OCI-LY7 (cell line): ENCODE measurements around the gene MAPRE2. TPM values are rescaled to one million over a fixed set of nuclear protein-coding genes. Genes with fewer than 3 reads are reported as not detected.

Experiments
- BruUV-seq: library from RNA; stranded (reverse); fragments of 400-500 nt; replicated peaks from 2 replicates; lab custom pipeline; 2021; lab: Mats Ljungman, UMichigan
- CTCF ChIA-PET: fragments of 300-600 bp; sonication (Branson Sonifier 250); formaldehyde crosslinking; loops from one replicate; lab custom pipeline; 2022; ENCODE audit warnings: antibody characterized with exemption; ENCODE audit not compliant: unreplicated experiment; lab: Charles Lee
- POLR2A ChIA-PET: fragments of 300-600 bp; sonication (Branson Sonifier 250); formaldehyde crosslinking; loops from one replicate; lab custom pipeline; 2022; ENCODE audit warnings: antibody characterized with exemption; lab: Charles Lee
- DNase-seq: peaks from one replicate; pipeline ENCODE4 v3.0.0-alpha.2; 2015; ENCODE audit warnings: low spot score
- H2AFZ ChIP-seq: fragments of 200-600 bp; sonication (generic), shearing (Covaris generic); 2 replicates; pipeline ENCODE4 v1.6.1; 2014; ENCODE audit warnings: mild to moderate bottlenecking, antibody characterized with exemption, low read length, moderate library complexity
- H3K27ac ChIP-seq: fragments of 200-600 bp; sonication (generic); 2 replicates; pipeline ENCODE4 v1.5.1; 2014; ENCODE audit warnings: mixed run types, low read depth, mild to moderate bottlenecking, moderate library complexity, low read length, inconsistent platforms; ENCODE audit not compliant: poor library complexity, severe bottlenecking
- H3K36me3 ChIP-seq: fragments of 200-600 bp; sonication (generic); 2 replicates; pipeline ENCODE4 v1.6.1; 2014; ENCODE audit warnings: mild to moderate bottlenecking, antibody characterized with exemption, low read length, moderate library complexity, mixed read lengths; ENCODE audit not compliant: insufficient read depth
- H3K4me1 ChIP-seq: fragments of 200-600 bp; sonication (generic); 2 replicates; pipeline ENCODE4 v1.5.1; 2014; ENCODE audit warnings: mild to moderate bottlenecking, low read length; ENCODE audit not compliant: insufficient read depth, poor library complexity, severe bottlenecking
- H3K4me2 ChIP-seq: fragments of 200-600 bp; sonication (generic); 2 replicates; pipeline ENCODE4 v1.6.1; 2014; ENCODE audit warnings: mild to moderate bottlenecking, low read length
- H3K4me3 ChIP-seq: fragments of 200-600 bp; sonication (generic); 2 replicates; pipeline ENCODE4 v1.5.1; 2014; ENCODE audit warnings: mild to moderate bottlenecking, low read depth, low read length; ENCODE audit not compliant: poor library complexity, severe bottlenecking
- H3K79me2 ChIP-seq: fragments of 200-600 bp; sonication (generic); 2 replicates; pipeline ENCODE4 v1.6.1; 2016; ENCODE audit warnings: low read depth, mild to moderate bottlenecking, low read length, moderate library complexity, mixed read lengths; ENCODE audit not compliant: insufficient read depth
- H3K9me2 ChIP-seq: fragments of 200-600 bp; sonication (generic); 2 replicates; pipeline ENCODE4 v1.6.1; 2016; ENCODE audit warnings: mild to moderate bottlenecking, low read length, mixed read lengths; ENCODE audit not compliant: insufficient read depth
- H3K9me3 ChIP-seq: fragments of 200-600 bp; sonication (generic); 2 replicates; pipeline ENCODE4 v1.6.1; 2014; ENCODE audit warnings: mild to moderate bottlenecking, mixed run types, low read length, mixed read lengths
- H4K20me1 ChIP-seq: fragments of 200-600 bp; sonication (generic); 2 replicates; pipeline ENCODE4 v1.6.1; 2014; ENCODE audit warnings: mild to moderate bottlenecking, antibody characterized with exemption, low read length, moderate library complexity, mixed read lengths; ENCODE audit not compliant: insufficient read depth
- EZH2phosphoT487 ChIP-seq: fragments of 200-600 bp; sonication (generic); IDR thresholded peaks from 2 replicates; pipeline ENCODE4 v1.6.1; 2018; ENCODE audit warnings: low read depth, borderline replicate concordance, mild to moderate bottlenecking, mixed run types, antibody characterized with exemption, low read length, moderate library complexity, mixed read lengths
- intact Hi-C: fragments of 100-400 bp; cut with micrococcal nuclease; formaldehyde crosslinking; loops from one replicate; pipeline ENCODE4 v1.10.0; 2022; ENCODE audit not compliant: unreplicated experiment
- total RNA-seq, 2 experiments: library from RNA; depleted of rRNA in 1 of 2; stranded (reverse); fragments of >200 nt in 1 of 2; shearing (Covaris generic) in 1 of 2; gene quantifications; 2 replicates each; pipeline ENCODE4 v1.2.3, GENCODE V29; 2014 to 2022
- TF ChIP-seq, protein P1 (sequence below): fragments of 200-600 bp; sonication (generic); conservative IDR thresholded peaks from 2 replicates; pipeline ENCODE4 v1.5.1; 2014; ENCODE audit warnings: mild to moderate bottlenecking, antibody characterized with exemption, low read length, moderate library complexity, mixed read lengths

Gene MAPRE2
- total RNA-seq, 2 experiments from 2014 or later, result 17.1 to 35.2 TPM

DNA sequence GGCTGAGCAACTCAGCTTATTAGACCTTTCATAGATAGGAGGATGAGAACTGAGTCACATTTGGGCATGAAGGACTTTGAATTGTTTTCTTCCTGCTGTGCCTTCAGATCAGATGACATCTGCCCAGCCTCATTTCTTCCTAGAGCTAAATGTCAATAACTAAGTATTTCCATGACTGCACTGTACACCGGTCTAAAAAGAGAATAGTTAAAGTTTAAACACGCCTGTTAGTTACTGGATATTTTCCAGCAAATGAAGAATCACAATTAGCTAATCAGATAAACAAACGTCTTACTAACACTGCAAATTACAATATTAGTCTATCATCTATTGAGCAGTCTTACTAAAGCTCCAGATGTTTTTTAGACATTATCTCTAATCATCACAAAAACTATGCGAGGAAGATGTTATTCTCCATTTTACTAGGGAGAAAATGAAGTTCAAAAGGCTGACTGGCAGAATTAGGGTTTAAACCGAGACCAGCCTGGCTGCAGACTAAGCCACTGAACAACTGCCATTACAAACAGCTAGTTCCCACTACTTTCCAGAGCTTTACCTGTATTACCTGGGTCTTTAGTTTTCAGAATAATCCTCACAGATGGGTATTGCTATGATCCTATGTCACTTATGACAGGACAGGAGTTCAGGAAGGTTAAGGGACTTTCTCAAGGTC lies 130.2 kb downstream of the MAPRE2 start:
- no peak overlapping the region for H3K4me3 ChIP-seq
- no peak overlapping the region for H3K27ac ChIP-seq
- peaks cover 24% of the 10 kb centered on the region; the same call in 1 of the 2 replicates for H3K9me3 ChIP-seq
- intact Hi-C loops, result no loop called here
- peak overlapping the region; percentile 54 for H2AFZ ChIP-seq
- H3K36me3 ChIP-seq, result peaks cover 19% of the 10 kb centered on the region
- H3K9me2 ChIP-seq, result no peaks in the 10 kb centered on the region
- BruUV-seq, result no TSS peak
- H3K4me2 ChIP-seq, result no peak overlapping the region
- POLR2A ChIA-PET, result interaction anchor here (0.7 kb wide), 1 partner anchor 288 kb away, joined by 3 read pairs; no protein-coding TSS in a partner anchor
- CTCF ChIA-PET, result no interaction called here
- no peak for TF ChIP-seq EZH2phosphoT487
- TF ChIP-seq, protein P1, sequence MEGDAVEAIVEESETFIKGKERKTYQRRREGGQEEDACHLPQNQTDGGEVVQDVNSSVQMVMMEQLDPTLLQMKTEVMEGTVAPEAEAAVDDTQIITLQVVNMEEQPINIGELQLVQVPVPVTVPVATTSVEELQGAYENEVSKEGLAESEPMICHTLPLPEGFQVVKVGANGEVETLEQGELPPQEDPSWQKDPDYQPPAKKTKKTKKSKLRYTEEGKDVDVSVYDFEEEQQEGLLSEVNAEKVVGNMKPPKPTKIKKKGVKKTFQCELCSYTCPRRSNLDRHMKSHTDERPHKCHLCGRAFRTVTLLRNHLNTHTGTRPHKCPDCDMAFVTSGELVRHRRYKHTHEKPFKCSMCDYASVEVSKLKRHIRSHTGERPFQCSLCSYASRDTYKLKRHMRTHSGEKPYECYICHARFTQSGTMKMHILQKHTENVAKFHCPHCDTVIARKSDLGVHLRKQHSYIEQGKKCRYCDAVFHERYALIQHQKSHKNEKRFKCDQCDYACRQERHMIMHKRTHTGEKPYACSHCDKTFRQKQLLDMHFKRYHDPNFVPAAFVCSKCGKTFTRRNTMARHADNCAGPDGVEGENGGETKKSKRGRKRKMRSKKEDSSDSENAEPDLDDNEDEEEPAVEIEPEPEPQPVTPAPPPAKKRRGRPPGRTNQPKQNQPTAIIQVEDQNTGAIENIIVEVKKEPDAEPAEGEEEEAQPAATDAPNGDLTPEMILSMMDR, result no peak
- H3K4me1 ChIP-seq, result peaks cover 28% of the 10 kb centered on the region
- DNase-seq, result no peak
- H4K20me1 ChIP-seq, result no peaks in the 10 kb centered on the region
- no peaks in the 10 kb centered on the region for H3K79me2 ChIP-seq

GRCh38 chr18:35172009-35172408 lies 130.8 kb downstream of the MAPRE2 start:
- Histone ChIP-seq H3K4me2 (no peak overlapping the region), H4K20me1 (no peaks in the 10 kb centered on the region), H2AFZ (peak overlapping the region; percentile 54; the same call in 1 of the 2 replicates), H3K4me3 (no peak overlapping the region), H3K9me3 (peaks cover 24% of the 10 kb centered on the region; the same call in 1 of the 2 replicates), H3K27ac (no peak overlapping the region), H3K36me3 (peaks cover 19% of the 10 kb centered on the region), H3K9me2 (no peaks in the 10 kb centered on the region), H3K4me1 (peaks cover 28% of the 10 kb centered on the region), H3K79me2 (no peaks in the 10 kb centered on the region)
- intact Hi-C loops, result no loop called here
- no TSS peak for BruUV-seq
- ChIA-PET POLR2A (no interaction called here), CTCF (no interaction called here)
- TF ChIP-seq EZH2phosphoT487, result no peak
- TF ChIP-seq, protein P1, result no peak
- no peak for DNase-seq

DNA sequence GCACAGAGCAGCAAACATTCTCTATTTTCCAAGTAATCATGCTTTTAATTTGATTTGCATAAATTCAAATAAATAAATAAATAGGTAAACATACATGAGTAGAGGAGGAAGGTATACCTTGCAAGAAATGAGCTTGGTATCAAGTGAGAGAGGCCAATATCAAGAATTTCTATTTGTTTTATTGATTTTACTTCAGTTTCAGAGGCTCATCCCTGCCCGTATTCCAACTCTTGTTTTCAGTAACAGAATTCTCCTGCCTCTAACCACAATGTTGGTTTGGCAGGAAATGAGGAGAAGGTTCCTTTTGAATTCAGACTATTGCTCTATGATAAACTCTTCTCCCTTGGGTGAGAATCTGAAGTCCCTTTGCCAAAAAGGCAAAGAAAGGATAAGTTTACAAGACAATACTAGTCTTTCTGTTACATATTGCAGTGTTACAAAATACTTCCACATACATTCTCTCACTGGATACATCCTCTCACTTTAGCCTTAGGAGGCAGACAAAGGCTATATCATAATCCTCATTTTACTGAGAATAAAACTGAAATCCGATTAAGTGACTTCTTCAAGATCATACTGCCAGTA lies 131.3 kb downstream of the MAPRE2 start:
- H3K4me3 ChIP-seq, result no peak overlapping the region
- H3K27ac ChIP-seq, result no peak overlapping the region
- no peak overlapping the region for H3K4me2 ChIP-seq
- H2AFZ ChIP-seq, result no peak overlapping the region
- DNase-seq, result no peak
- BruUV-seq, result no TSS peak
- intact Hi-C loops, result no loop called here
- H3K9me3 ChIP-seq, result peaks cover 24% of the 10 kb centered on the region; the same call in 1 of the 2 replicates
- ChIA-PET CTCF (no interaction called here), POLR2A (interaction anchor here (0.7 kb wide), 1 partner anchor 392 kb away, joined by 3 read pairs; no protein-coding TSS in a partner anchor)
- H3K36me3 ChIP-seq, result peaks cover 19% of the 10 kb centered on the region
- no peaks in the 10 kb centered on the region for H3K9me2 ChIP-seq
- H3K4me1 ChIP-seq, result peaks cover 28% of the 10 kb centered on the region
- no peaks in the 10 kb centered on the region for H4K20me1 ChIP-seq
- no peak for TF ChIP-seq EZH2phosphoT487
- TF ChIP-seq, protein P1, result no peak
- H3K79me2 ChIP-seq, result no peaks in the 10 kb centered on the region
